Stimulated activated CD8-positive, alpha-beta memory T cell treated with anti-CD3 and anti-CD28 coated beads, Interleukin-7, amount 100 ng/mL, for 48 hours (primary cell): Measurements from ENCODE around the gene ABCA4.

Experiments used
- DNase-seq, 2 donors: peaks; one replicate each; pipeline ENCODE4 v3.0.0-alpha.2; 2020; ENCODE audit warnings: low read depth in 1 of 2; ENCODE audit errors: extremely low read depth in 1 of 2

ABCA4 gene

DNA sequence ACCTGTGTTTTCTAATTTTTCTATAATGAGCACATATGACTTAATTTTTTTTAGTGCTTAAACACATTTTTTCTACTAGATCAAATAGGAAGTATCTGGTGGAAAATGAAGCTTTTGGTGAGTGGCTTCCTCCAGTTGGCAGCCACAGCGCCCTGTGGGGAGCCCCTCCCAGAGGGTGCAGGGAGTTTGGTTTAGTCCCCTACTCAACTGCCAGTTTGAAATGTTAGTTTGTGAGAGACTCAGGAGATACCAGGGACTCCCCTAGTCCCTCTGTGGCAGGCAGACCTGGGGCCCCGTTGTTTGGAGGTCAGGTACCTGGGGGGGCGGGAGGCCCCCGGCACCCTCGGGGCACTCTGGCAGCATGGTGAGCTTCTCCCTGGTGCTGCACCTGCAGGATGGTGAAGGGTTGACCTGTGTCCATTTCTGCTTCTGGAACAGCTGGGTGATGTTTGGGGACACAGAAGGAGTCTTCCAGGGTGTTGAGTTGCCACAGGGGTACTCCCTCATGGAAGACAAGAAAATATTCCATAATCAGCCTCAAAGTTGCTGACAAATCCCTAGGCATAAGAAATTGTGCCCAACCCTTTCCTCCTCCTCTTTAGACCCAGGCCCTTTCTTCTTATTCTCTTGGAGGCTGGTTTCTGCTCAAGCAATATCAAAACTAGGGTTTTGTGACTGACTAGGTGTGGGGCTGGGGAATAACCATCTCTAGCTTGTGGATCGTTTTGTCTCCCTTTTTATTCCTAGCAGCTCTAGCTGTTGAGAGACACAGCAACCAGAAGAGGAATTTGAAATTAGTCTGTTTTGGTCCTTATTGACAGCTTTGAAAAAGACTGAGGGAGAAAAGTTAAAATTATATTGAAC is 91.6 kb downstream of the ABCA4 start:
- no peak for DNase-seq

DNA sequence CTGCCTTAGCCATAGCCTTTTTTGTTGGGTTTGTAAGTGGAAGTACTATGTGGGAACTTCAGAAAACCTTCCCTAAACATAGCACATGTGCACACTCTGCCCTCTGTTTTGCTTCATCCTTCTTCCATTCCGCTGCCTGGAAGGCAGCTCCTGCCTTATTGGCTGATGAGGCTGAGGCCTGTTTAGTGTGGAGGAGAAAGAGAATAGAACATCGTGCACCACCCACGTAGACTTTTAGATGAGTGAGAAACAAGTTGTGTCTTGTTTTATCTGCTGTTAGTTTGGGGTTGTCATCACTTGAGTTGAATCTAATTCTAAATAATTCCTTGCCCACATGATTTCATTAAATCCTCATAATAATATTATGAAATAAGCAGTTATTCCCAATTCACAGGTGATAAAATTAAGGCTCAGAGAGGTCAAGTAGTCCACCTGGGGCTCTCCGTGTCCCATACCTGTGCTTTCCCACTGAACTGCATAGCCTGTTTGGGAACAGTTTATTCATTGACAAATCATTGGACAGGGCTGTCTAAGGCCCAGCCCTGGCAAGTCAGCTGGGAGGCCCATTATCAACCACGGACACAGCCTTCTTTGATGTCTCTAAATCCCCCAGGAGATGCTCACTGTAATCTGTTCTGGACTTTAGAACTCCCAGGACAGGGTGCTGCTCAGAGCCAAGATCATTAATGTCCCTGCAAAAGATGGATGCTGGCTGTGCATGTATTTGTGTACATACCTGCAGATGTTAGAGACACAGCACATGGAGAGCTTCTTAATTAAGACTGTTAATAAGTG is 93.0 kb downstream of the ABCA4 start:
- no peak for DNase-seq

DNA sequence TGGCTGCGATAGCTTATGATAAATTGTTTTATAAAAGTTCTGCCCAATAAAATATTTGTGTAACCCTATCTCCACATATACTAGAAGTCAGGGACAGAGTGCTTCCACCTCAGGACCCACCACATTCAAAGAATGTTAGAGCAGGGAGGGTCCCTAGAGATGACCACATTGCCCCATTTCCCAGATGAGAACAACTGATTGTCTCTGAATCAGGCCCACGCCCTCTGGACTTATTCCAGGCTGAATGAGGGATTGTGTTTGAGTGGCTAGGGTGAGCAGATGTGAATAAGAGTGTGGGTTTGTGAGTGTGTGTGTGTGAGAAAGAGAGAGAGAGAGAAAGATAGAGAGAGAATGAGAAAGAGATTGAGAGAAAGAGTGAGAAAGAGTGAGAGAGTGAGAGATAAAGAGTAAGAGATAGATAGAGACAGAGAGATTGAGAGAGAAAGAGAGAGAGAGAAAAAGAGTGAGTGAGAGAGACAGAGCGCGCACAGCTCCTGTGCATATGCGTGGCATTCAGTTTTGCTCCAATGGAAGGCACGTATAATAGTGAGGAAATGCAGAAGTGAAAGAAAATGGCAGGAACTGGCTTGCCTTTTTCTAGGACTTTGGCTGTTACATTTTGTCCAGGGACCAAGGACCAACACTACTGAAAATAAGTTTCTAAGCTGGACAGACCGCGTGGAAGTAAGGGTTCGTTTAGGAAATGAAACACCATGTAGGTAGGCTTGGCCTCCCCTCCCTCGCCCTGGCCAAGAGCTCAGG is 94.1 kb downstream of the ABCA4 start:
- DNase-seq: no peak

DNA sequence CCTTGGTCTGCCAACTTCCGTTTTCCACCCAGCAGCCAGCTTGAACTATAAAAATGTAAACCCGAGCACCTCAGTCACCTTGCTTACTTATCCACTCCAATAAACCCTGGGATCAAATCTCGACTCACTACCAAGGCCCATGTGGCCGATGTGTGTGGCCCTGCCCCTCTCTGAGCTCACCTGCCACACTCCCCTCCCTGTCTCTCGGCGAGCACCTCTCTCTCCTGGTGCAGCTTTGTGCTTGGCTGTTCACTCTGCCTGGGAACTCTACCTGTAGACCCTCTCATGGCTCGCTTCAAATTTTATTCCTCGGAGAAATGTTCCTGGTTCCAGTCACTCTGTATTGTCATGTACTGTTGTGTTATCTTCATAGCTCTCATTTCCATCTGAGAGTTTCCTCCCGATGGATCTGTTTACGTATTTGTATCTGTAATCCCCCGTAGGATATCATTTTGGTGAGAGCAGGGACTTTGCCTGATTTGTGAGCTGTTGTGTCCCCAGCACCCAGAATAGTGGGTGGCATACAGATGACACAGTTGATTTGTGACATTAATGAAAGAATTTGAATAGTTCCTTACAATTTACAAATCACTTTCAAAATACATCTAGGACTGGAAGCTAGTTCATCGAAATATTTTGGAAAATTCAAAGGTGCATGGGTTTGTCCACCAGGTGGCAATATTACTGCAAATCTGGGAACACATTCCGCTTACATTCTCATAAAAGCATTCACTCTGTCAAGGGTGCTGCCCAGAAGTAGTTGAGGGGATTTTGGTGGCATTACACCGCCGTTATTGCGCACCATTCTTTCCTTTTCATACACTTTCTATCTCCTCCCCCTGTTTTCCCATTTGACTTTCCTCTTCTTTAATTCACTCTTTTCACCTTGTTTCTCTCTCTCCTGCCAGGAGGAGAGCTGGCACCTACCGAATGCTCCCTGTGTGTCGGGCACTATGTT is 95.3 kb downstream of the ABCA4 start:
- no peak for DNase-seq

DNA sequence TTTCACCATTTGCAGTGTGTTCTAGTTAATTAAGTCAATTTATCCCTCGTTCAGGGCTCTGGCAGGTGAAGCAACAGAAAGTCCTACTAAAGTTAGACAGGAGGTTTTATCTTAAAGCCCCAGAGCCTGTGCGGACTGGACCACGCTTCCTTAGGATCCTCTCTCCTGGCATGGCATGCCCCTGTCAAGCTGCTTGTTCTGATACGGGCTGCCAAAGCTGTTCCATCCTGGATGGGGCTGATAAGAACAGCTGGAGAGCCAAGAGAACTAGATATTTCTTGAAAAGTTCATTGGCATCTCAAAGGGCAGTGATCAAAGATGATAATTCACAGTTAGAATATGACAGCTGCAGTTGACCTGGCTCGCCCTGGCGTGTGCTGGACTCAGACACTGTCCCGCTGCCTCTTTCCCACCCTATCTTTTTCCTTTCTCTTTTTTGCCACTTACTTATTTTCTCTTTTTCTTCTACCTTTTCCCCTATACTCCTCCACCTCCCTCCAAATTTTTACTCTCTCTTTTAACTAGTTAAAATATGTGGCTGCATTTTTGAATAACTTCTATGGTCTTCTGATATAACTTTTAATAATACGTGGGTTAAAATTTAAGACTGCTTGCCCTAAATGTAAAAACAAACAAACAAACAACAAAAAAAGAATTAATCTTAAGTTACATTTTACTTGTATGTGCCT is 96.7 kb downstream of the ABCA4 start:
- DNase-seq: no peak

DNA sequence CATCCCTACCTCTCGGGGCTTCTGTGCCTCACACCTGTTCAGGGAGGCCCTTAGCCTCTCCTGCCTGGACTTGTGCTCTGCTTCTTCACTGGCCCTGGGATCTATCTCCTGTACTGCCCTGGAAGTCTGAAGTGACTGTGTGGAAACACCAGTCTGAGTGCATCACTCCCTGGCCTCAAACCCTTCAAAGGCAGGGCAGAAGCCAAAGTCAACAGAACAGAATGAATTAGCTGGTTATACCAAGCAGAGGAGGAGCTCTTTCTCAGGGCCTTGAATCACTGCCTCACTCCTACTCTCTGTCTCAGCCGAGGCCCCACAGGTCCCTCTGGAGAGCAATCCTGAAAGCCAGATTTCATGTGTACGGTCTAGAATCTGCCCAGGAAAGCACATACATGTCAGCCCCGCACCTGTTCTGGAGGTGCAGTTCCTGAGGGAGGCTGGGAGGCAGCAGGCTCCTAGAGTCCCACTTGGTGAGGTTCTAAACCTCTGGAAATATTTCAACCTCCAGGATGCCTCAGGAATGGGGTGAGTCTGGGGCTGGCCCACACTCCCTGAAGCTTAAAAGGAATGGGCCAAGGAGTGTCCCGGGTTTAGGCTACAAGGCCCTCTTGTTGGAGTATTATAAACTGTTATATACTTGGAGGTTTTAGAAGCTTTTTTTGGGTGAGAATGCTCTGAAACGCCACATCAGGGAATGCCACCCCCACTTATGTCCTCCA is 98.3 kb downstream of the ABCA4 start:
- DNase-seq: no peak

DNA sequence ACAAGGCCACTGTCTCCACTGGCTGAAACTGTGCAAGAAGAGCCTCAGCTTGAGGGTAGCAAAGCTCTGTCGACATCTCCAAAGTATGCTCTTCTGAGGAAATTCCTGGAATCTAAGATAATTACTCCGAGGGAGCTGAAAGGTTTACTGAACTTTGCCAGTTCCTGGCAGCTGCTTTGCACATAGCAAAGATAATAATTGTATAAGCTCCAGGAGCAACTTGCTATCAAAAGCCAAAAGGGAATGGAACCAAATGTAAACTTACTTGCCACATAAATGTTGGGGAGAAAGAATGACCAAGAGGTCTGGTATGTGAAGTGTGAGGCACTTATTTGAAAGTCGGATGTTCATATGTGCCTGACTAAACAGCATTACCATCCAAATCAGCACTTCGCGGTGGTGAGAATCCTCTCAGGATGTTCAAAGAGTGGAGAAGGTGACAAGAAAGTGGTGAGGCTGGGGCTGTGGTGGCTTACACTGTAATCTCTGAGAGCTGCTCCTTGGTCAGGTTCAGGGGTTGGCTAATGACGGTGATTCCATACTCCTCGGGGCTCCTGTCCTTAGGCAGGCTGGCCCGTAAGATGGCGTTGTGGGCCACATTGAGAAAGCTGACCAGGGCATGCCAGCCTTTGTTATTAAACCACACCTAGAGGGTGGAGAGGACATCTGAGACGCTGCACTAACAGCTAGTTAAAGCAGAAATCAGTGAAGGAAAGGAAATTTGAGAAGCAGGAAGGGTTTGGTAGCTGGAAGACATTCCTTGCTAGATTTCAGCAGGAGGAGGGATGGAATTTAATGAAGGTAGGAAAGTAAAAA is 100.0 kb downstream of the ABCA4 start:
- DNase-seq: no peak

- DNase-seq: no peak
These were observed 101.6 kb downstream of the ABCA4 start for GRCh38 chr1:94019327-94019726.

- no peak for DNase-seq
These were observed 103.7 kb downstream of the ABCA4 start for GRCh38 chr1:94017155-94017829.

DNA sequence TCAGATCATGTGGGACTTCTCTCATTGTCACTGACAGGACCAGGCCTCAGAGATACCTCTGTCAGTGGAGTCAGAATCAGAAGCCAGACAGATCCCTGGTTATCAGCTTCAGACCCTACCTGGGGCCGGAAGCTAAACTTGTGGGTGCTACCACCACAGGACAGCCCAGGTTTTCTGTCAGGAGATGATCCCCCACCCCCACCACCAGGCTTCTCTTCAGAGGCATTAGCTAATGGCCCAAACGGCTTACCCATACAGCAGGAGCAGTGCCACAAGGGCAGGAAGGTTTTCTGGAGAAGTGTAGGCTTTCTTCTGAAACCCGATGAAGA is 105.5 kb downstream of the ABCA4 start:
- no peak for DNase-seq

- DNase-seq: no peak
These were observed 106.1 kb downstream of the ABCA4 start for GRCh38 chr1:94014635-94015488.

GRCh38 chr1:94014087-94014486 is 106.9 kb downstream of the ABCA4 start:
- DNase-seq: no peak

- DNase-seq: no peak
These were observed 107.5 kb downstream of the ABCA4 start for GRCh38 chr1:94013367-94013878.

- no peak for DNase-seq
These were observed 108.1 kb downstream of the ABCA4 start for GRCh38 chr1:94012708-94013366.

DNA sequence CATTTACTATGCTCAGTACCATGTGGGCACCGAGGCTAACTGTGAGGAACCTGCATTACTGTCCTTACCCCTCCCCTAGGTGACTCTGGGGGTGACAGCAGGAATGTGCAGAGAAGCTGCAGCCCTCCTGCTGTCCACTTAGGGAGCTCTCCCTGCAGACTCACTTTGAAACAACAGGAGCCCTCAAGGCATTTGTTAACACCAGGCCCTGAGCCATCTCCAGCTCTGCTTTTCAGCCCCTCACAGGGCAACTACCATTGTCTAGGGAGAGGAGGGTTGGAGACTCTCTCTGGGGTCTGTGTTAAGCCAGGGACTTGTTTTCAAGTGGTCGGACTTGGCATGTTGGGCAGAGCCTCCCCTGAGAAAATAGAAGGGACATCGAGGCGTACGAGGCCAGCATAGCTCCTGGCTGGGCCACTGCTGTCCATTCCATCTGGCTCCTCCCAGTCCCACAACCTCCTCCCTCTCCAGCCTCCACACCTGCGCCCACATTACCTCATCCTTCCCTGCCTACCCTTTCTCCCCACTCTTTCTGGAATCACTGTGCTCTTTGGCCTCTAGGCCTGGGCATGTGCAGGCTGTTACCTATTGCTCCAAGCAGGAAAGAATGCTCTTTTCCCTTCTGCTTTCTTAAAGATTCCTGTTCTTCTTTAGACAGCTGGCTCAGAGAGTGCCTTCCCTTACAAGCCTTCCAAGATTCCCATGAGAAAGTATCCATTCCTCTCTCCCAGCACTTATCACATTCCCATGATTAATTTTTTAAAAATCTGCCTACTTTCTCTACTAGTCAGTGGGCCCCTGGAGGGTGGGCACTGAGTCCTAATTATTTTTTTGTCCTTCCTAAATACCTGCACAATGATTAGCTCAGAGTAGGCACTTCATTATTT is 109.0 kb downstream of the ABCA4 start:
- DNase-seq: no peak
